ENCODE measurements around the gene ATP7B.

Gene ATP7B

DNA sequence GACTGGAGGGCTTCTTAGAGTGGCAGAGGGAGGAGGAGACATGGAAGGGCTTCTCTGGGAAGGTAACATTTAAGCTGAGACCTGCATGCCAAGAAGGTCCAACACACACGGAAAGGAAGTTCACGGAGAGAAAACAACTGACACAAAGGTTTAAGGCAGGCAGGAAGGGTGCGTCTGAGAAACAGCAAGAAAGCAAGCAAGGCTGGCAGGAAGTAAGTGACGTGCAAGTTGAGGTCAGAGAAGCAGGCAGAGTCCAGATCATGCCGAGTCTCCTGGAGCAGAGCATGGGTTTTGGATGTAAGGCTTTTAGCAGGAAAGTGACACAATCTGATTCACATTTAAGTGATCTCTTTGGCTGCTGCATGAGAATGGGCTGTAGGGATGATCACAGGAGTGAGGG is 60.5 kb downstream of the ATP7B start:
- peak; percentile 49 for DNase-seq (ENCODE audit: low spot score)

- no peak for DNase-seq (ENCODE audit: low spot score)
Measured at GRCh38 chr13:51946163-51946669, 65.0 kb downstream of the ATP7B start.

DNA sequence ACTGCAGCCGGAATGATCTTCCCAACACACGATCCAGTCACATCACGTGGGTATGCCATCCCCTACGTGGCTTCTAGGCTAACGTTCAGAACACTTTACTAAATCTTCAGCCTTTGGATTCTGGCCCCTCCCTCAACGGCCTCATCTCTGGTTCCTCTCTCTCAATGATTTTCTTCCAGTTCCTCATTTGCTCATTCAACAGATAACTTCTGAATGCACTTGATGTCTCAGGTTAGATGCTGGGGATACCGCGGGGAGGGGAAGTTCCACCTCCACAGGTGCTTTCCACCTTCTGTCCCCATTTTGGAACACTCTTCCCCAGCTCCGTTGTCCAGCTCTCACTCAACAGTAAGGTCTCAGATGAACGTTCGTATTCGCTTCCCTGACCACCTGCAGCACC is 66.1 kb downstream of the ATP7B start:
- DNase-seq (ENCODE audit: low spot score): no peak

- no peak for DNase-seq (ENCODE audit: low spot score)
Measured at GRCh38 chr13:51944428-51944827, 66.8 kb downstream of the ATP7B start.

DNA sequence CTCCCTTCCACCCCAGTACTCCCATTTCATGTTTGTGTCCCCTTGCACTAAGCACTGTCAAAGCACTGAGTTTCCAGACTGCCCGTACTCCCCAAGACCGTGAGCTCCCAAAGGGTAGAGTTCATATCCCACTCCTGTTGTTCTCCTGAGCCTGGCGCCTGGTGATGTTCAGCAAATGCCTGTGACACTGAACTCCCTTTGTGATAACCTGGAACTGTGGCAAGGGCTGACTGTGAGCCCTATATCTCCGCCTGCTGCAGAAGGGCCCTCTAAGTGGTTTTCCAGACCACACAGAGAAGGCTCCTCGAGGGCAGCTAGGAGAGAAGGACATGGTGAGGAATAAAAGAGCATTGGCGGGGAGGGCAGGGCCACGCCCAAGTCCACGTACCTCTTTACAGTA is 67.5 kb downstream of the ATP7B start:
- DNase-seq (ENCODE audit: low spot score): no peak

DNA sequence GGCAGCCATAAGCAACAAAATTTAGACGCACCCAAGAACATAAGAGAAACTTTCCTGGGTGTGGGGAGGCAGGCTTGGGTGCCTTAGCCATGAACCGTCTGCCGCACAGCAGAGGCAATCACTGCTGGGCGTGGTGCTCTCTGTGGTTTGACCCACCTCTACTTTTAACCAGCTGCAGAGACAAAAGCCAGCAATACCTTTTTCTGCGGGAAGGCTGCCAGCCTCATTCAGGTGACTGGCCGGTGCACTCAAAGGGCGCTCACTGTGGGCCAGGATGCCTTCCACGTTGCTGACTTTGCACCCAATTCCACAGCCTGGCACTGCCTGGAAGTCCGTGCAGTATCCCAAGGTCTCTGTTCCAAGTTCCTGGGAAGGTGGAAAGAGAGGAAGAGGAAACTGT is 69.1 kb downstream of the ATP7B start:
- no peak for DNase-seq (ENCODE audit: low spot score)

DNA sequence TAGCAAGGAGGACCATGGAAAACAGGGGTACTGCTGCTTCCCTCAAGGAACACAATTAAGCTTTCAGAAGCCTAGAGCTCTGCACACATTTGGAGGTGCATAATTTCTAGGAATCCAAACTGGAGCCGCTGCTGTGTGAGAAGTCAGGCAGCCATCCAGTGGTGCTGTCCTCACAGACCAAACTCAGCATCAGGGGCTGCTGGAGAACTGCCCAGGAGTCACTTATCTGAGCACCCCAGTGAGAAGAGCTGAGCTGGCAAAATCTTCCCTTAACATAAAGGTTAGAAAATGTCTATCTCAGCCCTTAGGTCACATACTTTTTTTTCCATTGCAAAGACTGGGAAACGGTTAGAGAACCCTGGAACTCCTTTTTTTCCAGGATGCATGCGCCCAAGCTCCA is 72.8 kb downstream of the ATP7B start:
- no peak for DNase-seq (ENCODE audit: low spot score)

DNA sequence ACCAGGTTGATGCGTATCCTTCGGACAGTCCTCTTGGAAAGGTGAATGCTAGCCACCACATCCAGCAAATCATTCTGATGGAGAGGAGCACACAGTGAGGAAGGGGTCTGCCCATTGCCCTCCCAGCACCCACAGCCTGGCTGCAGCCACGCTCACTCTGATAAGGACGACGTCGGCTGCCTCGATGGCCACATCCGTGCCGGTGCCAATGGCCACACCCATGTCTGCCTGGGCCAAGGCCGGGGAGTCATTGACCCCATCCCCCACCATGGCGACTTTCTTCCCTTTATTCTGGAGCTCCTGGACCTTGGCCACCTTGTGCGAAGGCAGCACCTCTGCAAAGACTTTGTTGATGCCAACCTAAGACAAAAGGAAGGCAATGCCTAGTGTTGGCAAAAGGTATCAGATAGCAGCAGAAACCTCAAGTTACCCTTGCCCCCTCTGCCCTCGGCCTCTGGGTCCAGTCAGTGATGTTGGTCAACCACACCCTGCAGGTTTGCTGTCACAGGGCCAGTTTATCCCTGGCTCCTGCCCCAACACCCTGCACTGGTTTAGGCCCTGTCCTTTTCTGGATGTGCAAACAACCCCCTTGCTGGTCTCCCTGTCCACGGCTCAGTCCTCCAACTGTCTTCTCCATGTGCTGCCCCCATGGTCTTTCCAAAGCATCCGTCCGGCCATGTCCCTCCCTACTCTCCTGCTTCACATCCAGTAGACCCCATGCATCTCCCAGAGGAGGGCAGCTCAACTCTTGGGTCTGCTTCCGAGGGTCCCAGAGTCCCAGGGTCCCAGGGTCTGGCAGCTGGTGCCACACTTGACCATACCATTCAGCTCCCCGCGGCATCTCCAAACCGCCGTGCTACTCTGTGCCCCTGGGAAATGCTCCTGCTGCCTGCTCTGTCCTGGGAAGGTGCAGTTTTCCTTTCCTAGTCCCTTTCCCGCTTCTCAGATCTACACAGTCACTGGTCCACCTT is 73.6 kb downstream of the ATP7B start:
- no peak for DNase-seq (ENCODE audit: low spot score)

GRCh38 chr13:51935326-51936171 is 75.7 kb downstream of the ATP7B start:
- DNase-seq (ENCODE audit: low spot score): no peak

- no peak for DNase-seq (ENCODE audit: low spot score)
Measured at GRCh38 chr13:51934461-51935087, 76.7 kb downstream of the ATP7B start.

DNA sequence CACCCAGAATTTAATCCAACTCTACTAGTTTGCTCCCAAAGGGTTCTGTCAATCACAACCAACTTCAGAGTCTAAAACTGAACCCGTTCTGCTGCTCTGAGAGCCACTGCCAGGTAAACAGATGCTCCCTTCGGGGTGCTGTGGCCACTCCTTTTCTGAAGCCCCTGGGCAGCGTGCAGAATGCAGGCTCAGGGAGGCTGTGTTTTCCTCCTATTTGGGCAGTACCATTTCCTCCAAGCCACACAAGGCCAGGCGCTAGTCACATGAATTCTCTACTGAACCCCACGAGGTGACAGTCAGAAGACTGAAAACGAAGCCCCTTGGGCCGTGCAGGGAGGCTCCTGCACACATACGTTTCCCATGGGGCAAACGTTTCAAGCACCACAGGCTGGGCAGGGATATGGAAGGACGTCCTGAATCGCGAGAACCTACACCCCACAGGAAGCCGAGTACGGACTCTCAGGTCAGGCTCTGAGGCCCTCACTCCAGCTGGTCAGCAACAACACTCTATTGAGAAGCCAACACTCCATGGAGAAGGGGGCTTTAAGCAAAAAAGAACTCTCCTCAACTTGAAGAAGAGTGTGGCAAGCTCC is 77.7 kb downstream of the ATP7B start:
- DNase-seq (ENCODE audit: low spot score): no peak

GRCh38 chr13:51932231-51932630 is 79.0 kb downstream of the ATP7B start:
- no peak for DNase-seq (ENCODE audit: low spot score)

GRCh38 chr13:51931606-51932005 is 79.6 kb downstream of the ATP7B start:
- DNase-seq (ENCODE audit: low spot score): no peak

GRCh38 chr13:51929699-51930098 is 81.6 kb downstream of the ATP7B start:
- no peak for DNase-seq (ENCODE audit: low spot score)

GRCh38 chr13:51928231-51928630 is 83.0 kb downstream of the ATP7B start:
- DNase-seq (ENCODE audit: low spot score): no peak

GRCh38 chr13:51927129-51927528 is 84.1 kb downstream of the ATP7B start:
- no peak for DNase-seq (ENCODE audit: low spot score)

DNA sequence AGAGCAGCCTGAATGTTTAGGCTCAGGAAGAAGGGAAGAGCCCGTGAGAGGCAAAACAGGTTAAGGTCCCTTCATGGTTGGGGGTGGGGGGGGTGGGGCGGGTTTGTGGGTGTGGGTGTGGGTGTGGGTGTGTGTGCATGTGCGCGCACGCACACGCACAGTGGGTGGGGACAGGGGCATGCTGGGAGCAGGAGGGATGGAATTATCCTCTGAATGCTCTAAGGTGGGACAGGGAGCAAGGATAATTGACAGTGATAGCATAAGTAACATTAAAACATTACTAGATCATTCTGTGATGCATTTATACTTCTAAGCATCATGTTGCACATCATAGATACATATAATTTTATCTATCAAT is 84.7 kb downstream of the ATP7B start:
- no peak for DNase-seq (ENCODE audit: low spot score)

DNA sequence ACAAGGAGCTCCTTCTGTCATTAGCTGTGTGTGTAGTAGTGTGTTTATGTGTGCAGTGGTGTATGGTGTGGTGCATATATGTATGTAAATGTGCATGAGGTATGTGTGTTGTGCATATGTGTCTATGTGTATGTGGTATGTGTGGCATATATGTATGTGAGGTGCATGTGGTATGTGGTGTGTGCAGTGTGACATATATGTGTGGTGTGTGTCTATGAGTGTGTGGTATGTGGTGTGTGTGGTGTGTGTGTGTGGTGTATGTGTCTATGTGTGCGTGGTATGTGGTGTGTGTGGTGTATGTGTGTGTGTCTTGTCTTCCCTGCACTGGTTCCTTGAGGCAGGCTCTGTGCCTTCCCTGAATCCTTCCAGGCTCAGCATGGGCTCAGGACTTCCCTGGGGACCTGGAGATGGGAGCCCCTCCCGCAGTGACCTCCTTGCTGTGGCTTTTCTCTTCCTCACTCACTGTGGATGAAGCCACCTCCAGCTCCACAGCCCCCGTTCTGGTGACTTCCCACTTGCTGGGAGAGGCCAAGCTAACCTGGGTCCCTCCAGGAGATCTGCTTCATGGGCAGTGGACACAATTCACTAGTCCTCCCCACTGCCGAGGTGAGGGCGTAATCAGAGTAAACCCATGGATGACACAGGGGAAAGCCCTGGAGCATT is 85.3 kb downstream of the ATP7B start:
- DNase-seq (ENCODE audit: low spot score): no peak

GRCh38 chr13:51924756-51925544 is 86.3 kb downstream of the ATP7B start:
- no peak for DNase-seq (ENCODE audit: low spot score)

DNA sequence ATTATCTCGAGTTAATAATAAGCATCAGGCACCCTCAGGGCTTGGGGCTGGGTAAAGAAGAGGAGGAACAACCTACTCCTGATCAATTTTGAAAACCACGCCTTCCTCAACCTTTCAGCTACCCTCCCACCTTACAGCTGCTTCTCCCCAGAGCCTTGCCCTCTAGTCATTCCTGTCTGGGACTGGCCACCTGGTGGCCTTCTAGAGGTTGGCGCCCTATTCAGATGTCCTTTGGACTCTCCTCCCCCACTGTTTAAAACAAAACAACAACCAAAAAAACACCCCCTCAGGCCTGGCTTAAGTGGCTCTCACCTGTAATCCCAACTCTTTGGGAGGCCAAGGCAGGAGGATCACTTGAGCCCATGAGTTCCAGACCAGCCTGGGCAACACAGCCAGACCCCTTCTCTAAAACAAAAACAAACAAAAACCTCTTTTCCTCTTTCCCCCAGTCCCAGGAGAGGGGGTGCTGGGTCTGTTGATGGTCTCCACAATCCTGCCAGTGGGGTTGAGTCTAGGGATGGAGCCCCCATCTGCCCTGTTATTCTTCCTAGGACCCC is 87.2 kb downstream of the ATP7B start:
- peak; percentile 37 for DNase-seq (ENCODE audit: low spot score)

Measured in activated CD4-positive, alpha-beta T cell treated with anti-CD3 and anti-CD28 coated beads, Interleukin-2, Interleukin-4, amounts not matched to agents 100 ng/mL and 50 ng/mL, durations not matched to agents 16 hours and 8 hours (primary cell).